Ovary (tissue), 3 donors: ENCODE results near the gene ZNF598.

Experiments used
- CTCF ChIP-seq, 3 donors: fragments of 450-650 bp in 2 of 3; fragments of 200-600 bp in 1 of 3; IDR thresholded peaks; one replicate each; pipeline versions ENCODE4 v1.5.1 to v1.8.0; 2016 to 2022; ENCODE audit warnings: antibody characterized with exemption in 3 of 3, mild to moderate bottlenecking in 1 of 3
- EP300 ChIP-seq: sonication (generic); formaldehyde crosslinking; IDR thresholded peaks from one replicate; pipeline ENCODE4 v1.6.1; 2017; ENCODE audit warnings: antibody characterized with exemption
- donor health status: DM: no; HTN: no; CAD: no.

DNA sequence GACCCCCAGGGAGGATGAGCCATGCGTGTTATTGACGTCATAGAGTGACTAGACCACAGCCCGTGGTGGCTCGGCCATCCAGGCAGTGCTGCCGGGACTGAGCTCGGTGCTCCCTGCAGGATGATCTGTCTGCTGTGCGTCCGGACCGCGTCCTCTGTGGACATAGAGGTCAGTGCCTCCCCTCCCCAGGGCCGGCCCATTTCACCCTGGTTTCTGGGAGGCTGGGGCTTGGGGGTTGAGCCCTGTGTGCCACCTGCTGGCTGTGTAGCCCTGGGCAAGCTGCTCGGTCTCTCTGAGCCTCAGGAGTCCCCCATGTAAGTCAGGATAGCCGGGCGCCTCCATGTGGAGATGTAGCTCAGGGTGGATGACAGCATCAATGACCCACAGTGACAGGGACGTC, 46.5 kb upstream of the ZNF598 start:
- TF ChIP-seq CTCF (IDR thresholded peaks at IDR 0.05): no peak
- no peak for TF ChIP-seq EP300
